GM06990 (cell line): Measurements from ENCODE around the gene DAB2IP.
"Not testable (repeated sequence)": the region's sequence is repeated elsewhere in the genome, so short reads cannot be mapped to it uniquely, and the experiment has no call there.

Experiments used
- DNase-seq: peaks from one replicate; pipeline ENCODE4 v3.0.0-alpha.2; 2011; ENCODE audit not compliant: insufficient read length; ENCODE audit errors: extremely low read depth
- H3K27me3 ChIP-seq: replicated peaks from 2 replicates; pipeline ENCODE4 v1.6.0; 2011; ENCODE audit warnings: low read length; ENCODE audit not compliant: control insufficient read depth, insufficient read depth
- H3K36me3 ChIP-seq: 2 replicates; pipeline ENCODE4 v1.5.1; 2011; ENCODE audit warnings: low read length; ENCODE audit not compliant: control insufficient read depth, insufficient read depth
- H3K4me3 ChIP-seq: replicated peaks from 2 replicates; pipeline ENCODE4 v1.5.1; 2011; ENCODE audit warnings: low read depth, mild to moderate bottlenecking, control low read depth, low read length
- CTCF ChIP-seq: IDR thresholded peaks from 2 replicates; pipeline ENCODE4 v1.5.1; 2011; ENCODE audit warnings: low read length, control low read depth, mild to moderate bottlenecking, inconsistent platforms; ENCODE audit not compliant: insufficient read depth, poor library complexity, severe bottlenecking

DAB2IP gene

GRCh38 chr9:121616123-121616755 lies 35.2 kb upstream of the DAB2IP start:
- no peak for TF ChIP-seq CTCF
- DNase-seq = no peak
- Histone ChIP-seq H3K27me3 (peaks cover 2% of the 10 kb centered on the region), H3K4me3 (no peak overlapping the region), H3K36me3 (no peaks in the 10 kb centered on the region)

GRCh38 chr9:121618504-121618903 lies 32.9 kb upstream of the DAB2IP start:
- TF ChIP-seq CTCF = no peak
- no peaks in the 10 kb centered on the region; the same call in none of the 2 replicates for H3K27me3 ChIP-seq
- no peak overlapping the region for H3K4me3 ChIP-seq
- H3K36me3 ChIP-seq = no peaks in the 10 kb centered on the region
- no peak for DNase-seq

- not testable (repeated sequence) for H3K4me3 ChIP-seq, H3K36me3 ChIP-seq, H3K27me3 ChIP-seq, DNase-seq
Measured at GRCh38 chr9:121618910-121619309, 32.5 kb upstream of the DAB2IP start.

DNA sequence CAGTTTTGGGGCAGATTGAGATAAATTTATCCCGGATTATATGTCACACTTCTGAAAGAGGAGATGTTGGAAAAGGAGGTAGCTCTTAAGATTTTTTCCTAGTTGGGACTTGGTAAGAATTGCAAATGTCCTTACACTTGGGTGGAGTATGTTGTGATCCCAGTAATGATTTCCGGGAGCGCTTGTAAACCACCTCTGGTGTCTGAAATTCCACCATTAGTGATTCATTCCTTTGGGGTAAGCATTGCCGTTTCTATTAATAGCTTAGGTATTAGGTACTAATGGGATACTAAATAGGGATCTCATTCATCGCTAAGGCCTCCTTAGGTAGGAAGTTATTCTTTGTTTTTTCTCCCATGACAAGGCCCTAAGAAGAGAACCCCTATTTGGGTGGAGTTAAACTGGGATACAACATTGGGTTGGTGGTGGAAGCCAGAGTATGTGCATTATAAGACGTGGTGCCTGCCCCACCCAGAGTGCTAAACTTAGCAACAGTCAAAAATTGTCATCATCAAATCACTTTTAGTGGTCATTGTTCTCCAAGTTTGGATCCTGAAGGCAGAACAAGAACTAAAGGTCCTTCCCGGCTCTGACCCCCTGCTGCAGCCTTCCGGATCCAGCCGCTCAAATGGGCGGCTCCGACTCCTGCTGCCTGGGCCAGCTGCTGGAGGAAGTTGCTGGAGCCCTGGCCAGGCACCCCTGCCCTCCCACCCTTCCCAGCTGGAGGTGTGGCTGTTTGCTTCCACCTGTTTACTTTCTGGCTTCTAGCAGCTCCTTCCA lies 31.7 kb upstream of the DAB2IP start:
- no peak overlapping the region for H3K4me3 ChIP-seq
- H3K27me3 ChIP-seq = peaks cover 2% of the 10 kb centered on the region
- no peak for TF ChIP-seq CTCF
- DNase-seq = no peak
- no peaks in the 10 kb centered on the region for H3K36me3 ChIP-seq

- no peak overlapping the region for H3K4me3 ChIP-seq
- H3K27me3 ChIP-seq = peaks cover 2% of the 10 kb centered on the region
- TF ChIP-seq CTCF = no peak
Measured at GRCh38 chr9:121620325-121620673, 31.1 kb upstream of the DAB2IP start.

GRCh38 chr9:121620777-121621449 lies 30.5 kb upstream of the DAB2IP start:
- Histone ChIP-seq H3K36me3 (no peaks in the 10 kb centered on the region), H3K4me3 (no peak overlapping the region), H3K27me3 (peaks cover 2% of the 10 kb centered on the region)
- DNase-seq = no peak
- peak; percentile 56 for TF ChIP-seq CTCF

More at GRCh38 chr9:121620325-121620673, 31.1 kb upstream of the DAB2IP start:
- no peaks in the 10 kb centered on the region for H3K36me3 ChIP-seq
- DNase-seq = no peak
